Thyroid gland (tissue), 4 donors: Measurements from ENCODE around the gene CPLX3.

ENCODE experiments used
- CTCF ChIP-seq, 6 experiments: fragments of 200-600 bp in 3 of 6; fragments of 450-650 bp in 3 of 6; sonication (generic) in 3 of 6; IDR thresholded peaks; one replicate each; pipeline ENCODE4 v1.5.1; 2016 to 2019; ENCODE audit warnings: antibody characterized with exemption in 6 of 6, mild to moderate bottlenecking in 2 of 6, inconsistent platforms in 1 of 6, moderate library complexity in 1 of 6
- POLR2A ChIP-seq, 2 donors: fragments of 450-650 bp; IDR thresholded peaks; one replicate each; pipeline ENCODE4 v1.6.1; 2017; ENCODE audit warnings: antibody characterized with exemption in 2 of 2, mild to moderate bottlenecking in 2 of 2, moderate library complexity in 1 of 2

GRCh38 chr15:74851960-74852359 lies 25.5 kb downstream of the CPLX3 start:
- TF ChIP-seq CTCF (IDR thresholded peaks at IDR 0.05) (no peak), POLR2A (IDR thresholded peaks at IDR 0.05) (no peak)
